GM21717 (cell line): ENCODE measurements around the gene IL23A.

Experiments used
- ATAC-seq: cut with Tn5 transposase; IDR thresholded peaks from one replicate; pipeline ENCODE4 v1.9.1; 2021; ENCODE audit warnings: mild to moderate bottlenecking, moderate library complexity; ENCODE audit not compliant: unreplicated experiment

Gene IL23A

DNA sequence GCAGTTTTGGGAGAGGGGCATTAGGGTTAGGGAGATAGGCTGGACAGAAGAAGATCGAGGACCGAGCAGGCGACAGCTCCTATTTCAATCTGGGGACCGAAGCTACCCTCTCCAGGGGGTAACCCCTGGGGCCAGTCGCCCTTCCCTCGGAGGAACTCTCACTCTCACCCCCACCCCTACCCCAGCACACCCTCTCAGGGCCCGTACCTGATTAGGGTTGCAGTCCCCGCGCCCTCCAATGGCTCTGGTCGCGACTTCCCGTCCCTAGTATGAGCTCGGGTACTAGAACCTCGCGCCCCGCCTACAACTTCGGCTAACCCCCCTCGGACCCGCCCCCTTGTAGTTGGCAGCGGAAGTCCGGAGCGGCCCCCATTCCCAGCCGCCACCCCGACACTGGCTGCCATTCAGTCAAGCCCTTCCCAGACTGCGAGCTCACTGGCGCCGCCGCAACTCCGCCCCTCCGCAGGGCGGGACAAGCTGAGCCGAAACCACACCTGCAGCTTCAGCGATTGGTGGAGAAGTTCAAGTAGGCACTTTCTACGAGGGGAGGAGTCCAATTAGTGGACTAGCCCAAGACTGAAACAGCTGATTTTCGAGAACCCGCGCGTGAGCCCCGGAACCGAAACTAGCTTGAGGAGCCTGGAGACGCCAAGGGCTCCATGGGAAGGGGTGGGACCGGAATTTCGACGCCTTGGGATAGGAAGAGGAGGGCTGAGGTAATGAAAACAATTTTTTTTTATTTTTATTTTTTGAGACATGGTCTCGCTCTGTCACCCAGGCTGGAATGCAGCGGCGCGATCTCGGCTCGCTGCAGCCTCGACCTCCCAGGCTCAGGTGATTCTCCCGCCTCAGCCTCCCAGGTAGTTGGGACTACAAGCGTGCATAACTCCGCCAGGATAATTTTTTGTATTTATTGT is 21.4 kb downstream of the IL23A start, which contains the start of gene STAT2:
TSS of gene STAT2 (minus strand) at position 257 of the 917 bp plus-strand sequence. CDS start 3,536 bp downstream, outside the sequence.
- peak; percentile 91 for ATAC-seq

DNA sequence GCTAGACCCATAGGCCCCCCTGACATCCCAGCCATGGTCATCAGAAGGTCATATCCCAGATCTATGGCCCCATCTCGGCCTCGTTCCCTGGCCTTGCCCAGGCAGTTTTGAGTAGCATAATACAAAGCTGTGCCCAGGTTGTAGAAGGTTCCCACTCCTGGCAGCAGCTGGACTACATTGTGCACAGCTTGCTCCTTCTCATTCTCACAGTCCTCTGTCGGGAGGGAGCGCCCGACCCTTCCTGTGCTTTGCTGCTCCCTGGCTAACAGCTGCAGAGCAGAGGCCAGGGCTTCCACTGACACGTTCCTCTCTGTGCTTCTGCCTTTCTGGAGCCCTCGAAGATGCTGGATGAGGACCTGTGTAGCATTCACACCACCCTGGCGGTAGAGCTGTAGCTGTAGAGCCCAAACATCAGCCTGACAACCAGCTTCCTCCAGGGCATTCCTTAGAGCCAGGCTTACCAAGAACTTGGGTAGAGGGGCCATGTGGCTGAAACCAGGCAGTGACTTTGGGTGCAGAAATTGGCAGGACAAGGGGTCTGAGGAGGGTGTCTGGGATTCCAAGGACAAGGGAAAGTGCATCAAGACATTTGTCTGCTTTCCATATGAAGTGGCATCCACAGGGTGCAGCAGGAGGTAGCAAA is 22.9 kb downstream of the IL23A start:
- ATAC-seq: no peak

DNA sequence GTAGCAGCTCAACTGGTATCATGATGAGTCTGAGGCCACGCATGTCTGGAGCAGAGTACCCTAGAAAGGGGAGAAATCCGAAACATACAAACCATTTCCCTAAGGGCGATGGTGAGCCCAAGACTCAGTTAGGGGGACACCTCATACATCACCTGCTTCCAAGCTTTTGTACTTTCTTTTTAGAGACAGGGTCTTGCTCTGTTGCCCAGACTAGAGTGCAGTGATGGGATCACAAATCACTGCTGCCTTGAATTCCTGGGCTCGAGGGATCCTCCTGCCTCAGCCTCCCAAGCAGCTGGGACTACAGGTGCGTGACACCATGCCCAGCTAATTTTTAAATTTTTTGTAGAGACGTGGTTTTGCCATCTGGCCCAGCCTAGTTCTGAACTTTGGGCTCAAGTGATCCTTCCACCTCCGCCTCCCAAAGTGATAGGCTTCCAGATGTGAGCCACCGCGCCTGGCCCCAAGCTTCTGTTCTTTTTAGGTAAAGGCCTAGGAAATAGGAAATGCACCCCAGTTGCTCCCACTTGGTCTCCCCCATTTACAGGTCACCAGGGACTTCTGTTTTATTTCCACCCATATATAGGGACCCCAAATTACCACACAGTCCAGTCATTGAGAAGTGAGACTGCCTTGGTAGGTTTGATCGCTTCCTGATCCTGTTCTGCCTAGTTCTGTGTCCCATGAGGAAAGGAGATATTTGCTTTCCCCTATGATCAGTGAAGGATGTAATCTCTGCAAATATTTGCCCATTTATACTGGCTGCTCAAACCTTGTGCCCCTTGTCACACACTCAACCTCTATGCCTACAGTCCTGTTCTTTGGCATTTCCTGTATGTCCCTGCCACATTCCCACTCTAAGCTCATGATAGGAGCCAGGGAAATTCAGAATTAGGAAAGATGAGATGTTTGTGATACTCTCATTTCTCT is 23.7 kb downstream of the IL23A start, which contains the start of gene APOF:
TSS of gene APOF (minus strand) at position 728 of the 930 bp plus-strand sequence. CDS start at position 616, 112 bp downstream.
- ATAC-seq: no peak

DNA sequence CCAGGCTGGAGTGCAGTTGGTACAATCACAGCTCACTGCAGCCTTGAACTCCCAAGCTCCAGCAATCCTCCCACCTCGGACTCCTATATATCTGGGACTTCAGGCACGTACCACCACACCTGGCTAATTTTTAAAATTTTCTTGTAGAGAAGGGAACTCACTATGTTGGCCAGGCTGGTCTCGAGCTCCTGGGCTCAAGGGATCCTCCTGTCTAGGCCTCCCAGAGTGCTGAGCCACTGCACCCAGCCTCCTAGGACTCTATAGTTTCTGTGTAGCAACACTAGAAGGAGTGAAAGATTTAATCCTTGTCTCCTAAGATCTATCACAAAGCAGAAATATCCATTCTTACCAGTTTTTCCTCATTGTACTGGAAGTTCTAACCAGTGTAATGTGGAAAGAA is 28.3 kb downstream of the IL23A start:
- no peak for ATAC-seq

DNA sequence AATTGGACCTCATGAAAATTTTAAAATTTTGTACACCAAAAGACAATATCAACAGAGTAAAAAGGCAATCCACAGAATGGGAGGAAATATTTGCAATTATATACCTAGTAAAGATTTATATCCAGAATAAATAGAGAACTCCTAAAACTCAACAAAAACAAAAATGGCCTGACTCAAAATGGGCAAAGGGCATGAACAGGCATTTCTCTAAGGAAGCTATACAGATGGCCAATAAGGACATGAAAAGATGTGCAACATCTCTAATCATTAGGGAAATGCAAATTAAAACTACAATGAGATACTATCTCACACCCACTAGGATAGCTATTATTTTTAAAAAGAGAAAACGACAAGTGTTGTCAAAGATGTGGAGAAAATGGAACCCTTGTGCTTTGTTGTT is 34.8 kb downstream of the IL23A start:
- no peak for ATAC-seq

DNA sequence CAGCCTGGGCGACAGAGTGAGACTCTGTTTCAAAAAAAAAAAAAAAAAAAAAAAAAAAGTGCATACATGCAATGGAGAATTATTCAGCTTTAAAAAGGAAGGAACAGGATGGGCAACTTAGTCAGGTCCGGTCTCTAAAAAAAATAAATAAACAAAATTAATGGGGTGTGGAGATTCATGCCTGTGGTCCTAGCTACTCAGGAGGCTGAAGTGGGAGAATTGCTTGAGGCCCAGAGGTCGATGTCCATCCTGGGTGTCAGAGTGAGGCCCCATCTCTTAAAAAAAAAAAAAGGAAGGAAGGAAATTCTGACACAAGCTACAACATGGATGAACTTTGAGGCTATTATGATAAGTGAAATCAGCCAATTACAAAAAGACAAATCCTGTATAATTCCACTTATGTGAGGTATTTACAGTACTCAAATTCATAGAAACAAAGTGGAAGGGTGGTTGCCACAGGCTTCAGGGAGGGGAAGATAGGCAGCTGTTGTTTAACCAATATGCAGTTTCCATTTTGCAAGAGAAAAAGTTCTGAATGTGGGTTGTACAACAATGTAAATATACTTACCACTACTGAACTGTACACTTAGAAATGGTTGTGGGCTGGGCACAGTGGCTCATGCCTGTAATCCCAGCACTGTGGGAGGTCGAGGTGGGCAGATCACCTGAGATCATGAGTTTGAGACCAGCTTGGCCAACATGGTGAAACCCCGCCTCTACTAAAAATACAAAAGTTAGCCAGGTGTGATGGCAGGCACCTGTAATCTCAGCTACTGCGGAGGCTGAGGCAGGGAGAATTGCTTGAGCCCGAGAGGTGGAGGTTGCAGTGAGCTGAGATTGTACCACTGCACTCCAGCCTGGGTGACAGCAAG is 36.3 kb downstream of the IL23A start:
- no peak for ATAC-seq

DNA sequence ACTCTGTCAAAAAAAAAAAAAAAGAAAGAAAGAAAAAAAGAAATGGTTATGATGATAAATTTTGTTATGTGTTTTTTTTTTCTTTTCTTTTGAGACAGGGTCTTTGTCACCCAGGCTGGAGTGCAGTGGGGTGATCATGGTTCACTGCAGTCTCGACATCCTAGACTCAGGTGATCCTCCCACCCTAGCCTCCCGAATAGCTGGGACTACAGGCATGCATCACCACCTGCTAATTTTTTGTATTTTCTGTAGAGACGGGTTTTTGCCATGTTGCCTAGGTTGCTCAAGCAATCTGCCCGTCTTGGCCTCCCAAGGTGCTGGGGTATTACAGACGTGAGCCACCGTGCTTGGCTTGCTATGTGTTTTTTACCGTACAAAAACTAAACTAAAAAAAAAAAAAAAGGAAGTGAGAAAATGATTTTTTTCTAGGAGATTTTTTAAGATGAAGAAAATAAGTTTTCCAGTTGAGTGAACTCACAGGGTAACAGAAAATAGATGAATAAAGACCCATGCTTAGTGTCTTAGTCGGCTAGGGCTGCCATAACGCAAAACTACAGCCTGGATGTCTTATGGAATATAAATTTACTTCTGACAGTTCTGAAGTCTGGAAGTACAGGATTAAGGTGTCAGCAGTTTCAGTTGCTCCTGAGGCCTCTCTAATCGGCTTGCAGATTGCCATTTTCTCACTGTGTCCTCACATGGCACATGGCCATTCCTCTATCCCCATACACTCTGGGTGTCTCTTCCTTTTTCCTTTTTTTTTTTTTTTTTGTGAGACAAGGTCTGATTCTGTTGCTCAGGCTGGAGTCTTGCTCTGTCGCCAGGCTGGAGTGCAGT is 37.1 kb downstream of the IL23A start:
- no peak for ATAC-seq

GRCh38 chr12:56377310-56377988 is 38.8 kb downstream of the IL23A start:
- ATAC-seq: no peak

GRCh38 chr12:56377989-56378316 is 39.3 kb downstream of the IL23A start:
- ATAC-seq: no peak

DNA sequence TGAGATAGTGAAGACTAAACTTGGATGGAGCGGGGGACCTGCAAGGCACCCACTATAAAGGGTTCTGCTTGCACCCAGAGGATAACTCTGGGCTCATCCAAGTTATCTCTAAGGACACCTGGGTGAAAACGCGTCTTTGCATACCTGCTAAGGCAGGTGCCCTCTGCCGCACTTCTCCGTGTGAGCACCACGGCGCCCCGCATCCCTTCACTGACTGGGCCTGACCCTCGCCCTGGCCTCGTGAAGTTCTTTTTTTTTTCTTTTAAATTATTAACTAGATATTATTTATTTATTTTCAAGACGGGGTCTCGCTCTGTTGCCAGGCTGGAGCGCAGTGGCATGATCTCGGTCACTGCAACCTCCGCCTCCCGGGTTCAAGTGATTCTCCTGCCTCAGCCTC is 43.9 kb downstream of the IL23A start:
- no peak for ATAC-seq

DNA sequence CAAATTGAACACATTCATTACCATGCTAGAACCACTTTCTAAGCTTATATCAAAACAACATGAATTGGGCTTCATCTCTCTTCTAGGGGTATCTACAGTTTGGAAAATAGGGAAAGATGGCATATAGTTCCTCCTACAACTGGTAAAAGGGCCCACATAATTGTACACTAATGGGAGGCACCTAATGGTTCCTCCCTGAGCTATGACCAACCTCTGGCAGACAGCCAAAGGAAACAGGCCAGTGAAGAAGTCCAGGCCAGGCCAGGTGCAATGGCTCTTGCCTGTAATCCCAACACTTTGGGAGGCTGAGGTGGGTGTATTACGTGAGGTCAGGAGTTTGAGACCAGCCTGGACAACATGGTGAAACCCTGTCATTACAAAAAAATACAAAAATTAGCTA is 47.2 kb downstream of the IL23A start:
- no peak for ATAC-seq

DNA sequence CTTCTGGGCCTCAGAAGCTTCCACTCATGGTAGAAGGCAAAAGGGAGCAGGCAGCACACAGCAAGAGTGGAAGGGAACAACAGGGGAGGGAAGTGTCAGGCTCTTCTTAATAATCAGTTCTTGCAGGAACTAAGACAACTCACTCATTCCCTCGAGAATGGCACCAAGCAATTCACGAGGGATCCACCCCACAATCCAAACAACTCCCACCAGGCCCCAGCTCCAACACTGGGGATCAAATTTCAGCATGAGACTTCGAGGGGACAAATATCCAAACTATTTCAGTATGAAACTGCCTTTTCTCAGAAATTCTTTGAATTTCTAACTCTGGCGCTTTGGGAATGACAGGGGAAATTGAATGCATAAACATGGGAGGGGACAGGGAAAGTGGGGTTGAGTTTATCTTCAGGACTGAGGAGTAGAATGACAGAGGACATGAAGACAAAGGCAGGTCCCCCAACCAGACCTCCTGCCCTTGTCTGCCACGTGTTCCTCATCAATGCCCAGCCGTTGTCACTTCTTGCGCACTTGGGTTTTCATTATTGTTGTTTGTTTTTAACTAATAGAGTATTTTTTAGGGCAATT is 48.6 kb downstream of the IL23A start:
- no peak for ATAC-seq

GRCh38 chr12:56389412-56389811 is 50.7 kb downstream of the IL23A start:
- no peak for ATAC-seq
